Vagina (tissue), 2 donors: ENCODE results near the gene IGSF3.

Experiments used
- CTCF ChIP-seq, 3 experiments: fragments of 450-650 bp in 2 of 3; fragments of 200-600 bp in 1 of 3; sonication (generic) in 1 of 3; IDR thresholded peaks; one replicate each; pipeline ENCODE4 v1.5.1; 2017 to 2019; ENCODE audit warnings: antibody characterized with exemption in 3 of 3, mild to moderate bottlenecking in 2 of 3, moderate library complexity in 2 of 3
- POLR2A ChIP-seq, 2 donors: fragments of 450-650 bp; IDR thresholded peaks; one replicate each; pipeline ENCODE4 v1.6.1; 2017; ENCODE audit warnings: antibody characterized with exemption in 2 of 2, mild to moderate bottlenecking in 2 of 2, moderate library complexity in 2 of 2
- POLR2AphosphoS5 ChIP-seq, 2 donors: sonication (generic); formaldehyde crosslinking; IDR thresholded peaks; one replicate each; pipeline ENCODE4 v1.9.0; 2017; ENCODE audit warnings: antibody characterized with exemption in 2 of 2, mild to moderate bottlenecking in 2 of 2, low read depth in 1 of 2; ENCODE audit not compliant: insufficient read depth in 1 of 2

GRCh38 chr1:116579259-116579875, 88.2 kb downstream of the IGSF3 start:
- TF ChIP-seq CTCF (IDR thresholded peaks at IDR 0.05): no peak
- TF ChIP-seq POLR2AphosphoS5 (IDR thresholded peaks at IDR 0.05; ENCODE audit: insufficient read depth in 1 of 2, low read depth in 1 of 2): no peak
- no peak for TF ChIP-seq POLR2A (IDR thresholded peaks at IDR 0.05)
